Panc1 (cell line): Measurements from ENCODE around the gene LPP. TPM values are rescaled to one million over a fixed set of nuclear protein-coding genes. Genes with fewer than 3 reads are reported as not detected.

Experiments
- ATAC-seq: fragments of 200-7000 bp; cut with Tn5 transposase; 2 replicates; pipeline ENCODE4 v1.9.1; 2020; ENCODE audit warnings: mild to moderate bottlenecking, moderate library complexity
- BruUV-seq: library from RNA; stranded (reverse); fragments of 400-500 nt; replicated peaks from 2 replicates; lab custom pipeline; 2021; lab: Mats Ljungman, UMichigan
- CTCF ChIA-PET: fragments of 300-600 bp; sonication (Branson Sonifier 250); formaldehyde crosslinking; loops from one replicate; lab custom pipeline; 2022; ENCODE audit warnings: antibody characterized with exemption; lab: Charles Lee
- POLR2A ChIA-PET: fragments of 300-600 bp; sonication (Branson Sonifier 250); formaldehyde crosslinking; loops from one replicate; lab custom pipeline; 2022; ENCODE audit warnings: antibody characterized with exemption; lab: Charles Lee
- DNase-seq: peaks from one replicate; pipeline ENCODE4 v3.0.0-alpha.2; 2010; ENCODE audit warnings: low read depth, low spot score
- H3K27ac ChIP-seq: 2 replicates; pipeline ENCODE4 v1.5.1; 2011; ENCODE audit warnings: mild to moderate bottlenecking, low read length, inconsistent platforms
- H3K27me3 ChIP-seq: fragments of 200-500 bp; sonication (Bioruptor generic); 2 replicates; pipeline ENCODE4 v1.6.0; 2014; ENCODE audit warnings: low read length, inconsistent platforms; ENCODE audit not compliant: control insufficient read depth, insufficient read depth
- H3K36me3 ChIP-seq: fragments of 200-500 bp; sonication (Bioruptor generic); 2 replicates; pipeline ENCODE4 v1.5.1; 2014; ENCODE audit warnings: inconsistent platforms, mild to moderate bottlenecking, low read length, moderate library complexity; ENCODE audit not compliant: control insufficient read depth, insufficient read depth
- H3K4me1 ChIP-seq: 2 replicates; pipeline ENCODE4 v1.5.1; 2011; ENCODE audit warnings: inconsistent platforms, mild to moderate bottlenecking, low read length, moderate library complexity; ENCODE audit not compliant: control insufficient read depth, insufficient read depth
- H3K4me3 ChIP-seq, 2 experiments: 2 replicates each; pipeline ENCODE4 v1.5.1; 2011 to 2012; ENCODE audit warnings: low read depth in 2 of 2, low read length in 2 of 2, mild to moderate bottlenecking in 2 of 2, inconsistent platforms in 1 of 2, moderate library complexity in 1 of 2
- H3K9me3 ChIP-seq: fragments of 200-500 bp; sonication (Bioruptor generic); 2 replicates; pipeline ENCODE4 v1.5.1; 2014; ENCODE audit warnings: low read depth, mild to moderate bottlenecking, inconsistent platforms, low read length, moderate library complexity; ENCODE audit not compliant: control insufficient read depth, insufficient read depth
- CTCF ChIP-seq: fragments of 450-650 bp; IDR thresholded peaks from 2 replicates; pipeline ENCODE4 v1.5.1; 2017; ENCODE audit warnings: mild to moderate bottlenecking
- POLR2AphosphoS5 ChIP-seq: IDR thresholded peaks from 2 replicates; pipeline ENCODE4 v1.6.1; 2012; ENCODE audit warnings: mild to moderate bottlenecking, low read depth, low read length, moderate library complexity
- REST ChIP-seq, 2 experiments: IDR thresholded peaks; 2 replicates each; pipeline ENCODE4 v1.6.1; 2011 to 2012; ENCODE audit warnings: low read depth in 2 of 2, control low read depth in 1 of 2, low read length in 1 of 2, mild to moderate bottlenecking in 1 of 2, moderate library complexity in 1 of 2; ENCODE audit not compliant: insufficient read depth in 1 of 2
- SIN3A ChIP-seq: IDR thresholded peaks from 2 replicates; pipeline ENCODE4 v1.6.1; 2012; ENCODE audit warnings: low read depth, mild to moderate bottlenecking, low read length, moderate library complexity, borderline replicate concordance; ENCODE audit not compliant: insufficient read depth
- TCF7L2 ChIP-seq: IDR thresholded peaks from 2 replicates; pipeline ENCODE4 v1.6.1; 2011; ENCODE audit warnings: mild to moderate bottlenecking, low read depth, low read length, inconsistent platforms
- in situ Hi-C: cut with HindIII; loops from 2 replicates; pipeline ENCODE4 v1.10.0; 2016; ENCODE audit warnings: low sequenced_read_pairs, low pct_unique_long_range_greater_than_20kb
- intact Hi-C: fragments of 100-400 bp; cut with micrococcal nuclease; formaldehyde crosslinking; loops from one replicate; pipeline ENCODE4 v1.10.0; 2022; ENCODE audit not compliant: unreplicated experiment
- total RNA-seq: library from RNA; stranded (reverse); gene quantifications from one replicate; pipeline ENCODE4 v1.2.1, GENCODE V29; 2021; ENCODE audit not compliant: unreplicated experiment

LPP gene
- total RNA-seq, 1 experiment from 2014 or later: 90.0 TPM

- ChIA-PET CTCF (no interaction called here), POLR2A (interaction anchor here (0.5 kb wide), 1 partner anchor 313 kb away, joined by 3 read pairs; no protein-coding TSS in a partner anchor)
- BruUV-seq: no TSS peak
- Histone ChIP-seq H3K27me3 (no peaks in the 10 kb centered on the region), H3K27ac (no peak overlapping the region), H3K4me3 (no peak overlapping the region), H3K36me3 (no peaks in the 10 kb centered on the region), H3K4me1 (no peaks in the 10 kb centered on the region), H3K9me3 (no peaks in the 10 kb centered on the region)
- no peak for DNase-seq
- intact Hi-C loops (no loop called here), in situ Hi-C loops (no loop called here)
- TF ChIP-seq TCF7L2 (no peak), REST (IDR thresholded peaks at IDR 0.05; ENCODE audit: insufficient read depth in 1 of 2, low read depth in 2 of 2, low read length in 1 of 2) (no peak), CTCF (no peak), SIN3A (no peak), POLR2AphosphoS5 (no peak)
- ATAC-seq: 0 out of 2 replicates have a peak, but pooled peaks have one; percentile 60
Measured at GRCh38 chr3:188554404-188554803, 400.4 kb downstream of the LPP start.

GRCh38 chr3:188557235-188557634 is 403.3 kb downstream of the LPP start:
- H3K4me1 ChIP-seq: no peaks in the 10 kb centered on the region
- no peaks in the 10 kb centered on the region for H3K36me3 ChIP-seq
- ChIA-PET CTCF (no interaction called here), POLR2A (no interaction called here)
- no peak overlapping the region for H3K4me3 ChIP-seq
- in situ Hi-C loops: no loop called here
- no TSS peak for BruUV-seq
- ATAC-seq: no peak
- no peak for DNase-seq
- no peak for TF ChIP-seq CTCF
- TF ChIP-seq REST (IDR thresholded peaks at IDR 0.05; ENCODE audit: insufficient read depth in 1 of 2, low read depth in 2 of 2, low read length in 1 of 2): no peak
- TF ChIP-seq TCF7L2: no peak
- TF ChIP-seq POLR2AphosphoS5: no peak
- no peak for TF ChIP-seq SIN3A
- no peaks in the 10 kb centered on the region for H3K27me3 ChIP-seq
- intact Hi-C loops: no loop called here
- no peak overlapping the region for H3K27ac ChIP-seq
- no peaks in the 10 kb centered on the region for H3K9me3 ChIP-seq
